Measurements from ENCODE around the gene DIP2C. TPM values are rescaled to one million over a fixed set of nuclear protein-coding genes. Genes with fewer than 3 reads are reported as not detected.

Gene DIP2C
- total RNA-seq, 4 donors from 2014 or later, result 8.4 to 22.7 (median 16.8) TPM

GRCh38 chr10:565676-566075, 123.8 kb downstream of the DIP2C start:
- DNase-seq, result no peak
- no peak for TF ChIP-seq CTCF (IDR thresholded peaks at IDR 0.05)
- TF ChIP-seq POLR2A (IDR thresholded peaks at IDR 0.05), result no peak
- H3K36me3 ChIP-seq, result no peaks in the 10 kb centered on the region
- no peaks in the 10 kb centered on the region for H3K27me3 ChIP-seq
- no peak overlapping the region for H3K4me3 ChIP-seq
- peaks cover 0 to 4% (median 1%) of the 10 kb centered on the region in 4 donors for H3K9me3 ChIP-seq
- no peak overlapping the region for H3K27ac ChIP-seq
- peaks cover 0 to under 1% (median 0%) of the 10 kb centered on the region in 4 donors for H3K4me1 ChIP-seq

GRCh38 chr10:565146-565545, 124.3 kb downstream of the DIP2C start:
- no peak for DNase-seq
- Histone ChIP-seq H3K27me3 (no peaks in the 10 kb centered on the region), H3K4me1 (no peaks in the 10 kb centered on the region), H3K9me3 (peaks cover 0 to 4% (median 1%) of the 10 kb centered on the region in 4 donors), H3K4me3 (no peak overlapping the region), H3K27ac (no peak overlapping the region), H3K36me3 (no peaks in the 10 kb centered on the region)
- TF ChIP-seq CTCF (IDR thresholded peaks at IDR 0.05) (no peak), POLR2A (IDR thresholded peaks at IDR 0.05) (no peak)

- H3K27me3 ChIP-seq, result no peaks in the 10 kb centered on the region
- no peak for TF ChIP-seq POLR2A (IDR thresholded peaks at IDR 0.05)
- no peak for TF ChIP-seq CTCF (IDR thresholded peaks at IDR 0.05)
- H3K4me1 ChIP-seq, result no peaks in the 10 kb centered on the region
Observed at GRCh38 chr10:563827-564226, 125.6 kb downstream of the DIP2C start.

GRCh38 chr10:562142-562541, 127.3 kb downstream of the DIP2C start:
- Histone ChIP-seq H3K9me3 (peaks cover 0 to 4% (median 1%) of the 10 kb centered on the region in 4 donors), H3K4me1 (no peaks in the 10 kb centered on the region), H3K4me3 (no peak overlapping the region), H3K27ac (no peak overlapping the region), H3K36me3 (no peaks in the 10 kb centered on the region), H3K27me3 (no peaks in the 10 kb centered on the region)
- DNase-seq, result no peak
- TF ChIP-seq CTCF (IDR thresholded peaks at IDR 0.05) (no peak), POLR2A (IDR thresholded peaks at IDR 0.05) (no peak)

More at GRCh38 chr10:563827-564226, 125.6 kb downstream of the DIP2C start:
- H3K9me3 ChIP-seq, result peaks cover 0 to 4% (median 1%) of the 10 kb centered on the region in 4 donors
- H3K27ac ChIP-seq, result no peak overlapping the region
- H3K36me3 ChIP-seq, result no peaks in the 10 kb centered on the region
- DNase-seq, result no peak
- H3K4me3 ChIP-seq, result no peak overlapping the region

- DNase-seq, result no peak
- Histone ChIP-seq H3K36me3 (no peaks in the 10 kb centered on the region), H3K4me3 (no peak overlapping the region), H3K27me3 (no peaks in the 10 kb centered on the region), H3K4me1 (no peaks in the 10 kb centered on the region), H3K9me3 (peaks cover 0 to 4% (median 1%) of the 10 kb centered on the region in 4 donors), H3K27ac (no peak overlapping the region)
- TF ChIP-seq POLR2A (IDR thresholded peaks at IDR 0.05) (no peak), CTCF (IDR thresholded peaks at IDR 0.05) (no peak)
Observed at GRCh38 chr10:561721-562120, 127.7 kb downstream of the DIP2C start.
